HG02852 (cell line): Measurements from ENCODE around the gene GPHA2.
A peak's percentile ranks its signal among the peaks of the same experiment; 100 is the strongest.

Experiments
- ATAC-seq: cut with Tn5 transposase; IDR thresholded peaks from one replicate; pipeline ENCODE4 v1.9.1; 2021; ENCODE audit warnings: mild to moderate bottlenecking, moderate library complexity; ENCODE audit not compliant: unreplicated experiment

The GPHA2 gene

DNA sequence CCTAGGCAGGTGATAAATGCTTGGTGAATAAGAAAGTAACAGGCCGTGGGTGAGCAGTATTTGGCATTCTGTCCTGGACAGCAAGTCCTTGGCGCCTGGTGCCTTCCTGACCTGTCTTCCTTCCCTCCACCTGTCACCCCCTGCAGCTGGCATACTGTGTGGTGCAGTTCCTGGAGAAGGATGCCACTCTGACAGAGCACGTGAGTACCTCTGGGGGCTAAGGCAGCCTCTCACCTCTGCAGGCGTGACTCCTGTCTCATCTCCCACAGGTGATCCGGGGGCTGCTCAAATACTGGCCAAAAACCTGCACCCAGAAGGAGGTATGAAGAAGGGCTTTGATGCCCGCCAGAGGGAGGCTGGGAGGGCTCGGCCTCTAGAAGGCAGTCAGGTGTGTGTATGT lies 4.4 kb downstream of the GPHA2 start:
- ATAC-seq = no peak

DNA sequence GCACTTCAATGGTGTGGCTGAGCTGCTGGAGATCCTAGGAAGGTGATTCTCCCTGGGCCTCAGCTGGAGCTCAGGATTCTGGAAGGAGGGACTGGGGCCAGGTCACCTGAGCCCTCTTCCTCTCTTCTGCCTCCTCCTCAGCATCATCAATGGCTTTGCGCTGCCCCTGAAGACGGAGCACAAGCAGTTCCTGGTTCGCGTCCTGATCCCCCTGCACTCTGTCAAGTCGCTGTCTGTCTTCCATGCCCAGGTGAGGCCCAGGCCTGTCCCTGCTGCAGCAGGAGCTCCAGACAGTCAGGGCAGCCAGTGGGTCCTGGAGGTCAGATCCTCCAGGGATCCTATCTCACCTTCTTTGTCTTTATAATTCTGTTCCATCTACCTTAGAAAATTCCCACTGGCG lies 5.4 kb downstream of the GPHA2 start:
- no peak for ATAC-seq

DNA sequence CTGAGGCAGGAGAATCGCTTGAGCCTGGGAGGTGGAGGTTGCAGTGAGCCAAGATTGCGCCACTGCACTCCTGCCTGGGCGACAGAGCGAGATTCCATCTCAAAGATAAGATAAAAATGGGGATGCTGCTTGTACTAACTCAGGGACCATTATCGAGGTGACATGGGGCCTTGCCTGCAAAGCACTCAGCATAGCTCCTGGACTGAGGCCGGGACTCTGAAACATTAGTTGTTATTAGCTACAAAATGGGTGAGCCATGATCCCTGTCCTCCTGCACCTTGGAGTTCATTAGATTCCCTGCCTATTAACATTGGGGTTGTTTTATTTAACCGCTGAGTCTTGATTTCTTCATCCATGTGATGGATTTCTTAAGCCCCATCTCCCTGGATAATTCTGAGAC lies 6.1 kb downstream of the GPHA2 start:
- ATAC-seq = no peak

DNA sequence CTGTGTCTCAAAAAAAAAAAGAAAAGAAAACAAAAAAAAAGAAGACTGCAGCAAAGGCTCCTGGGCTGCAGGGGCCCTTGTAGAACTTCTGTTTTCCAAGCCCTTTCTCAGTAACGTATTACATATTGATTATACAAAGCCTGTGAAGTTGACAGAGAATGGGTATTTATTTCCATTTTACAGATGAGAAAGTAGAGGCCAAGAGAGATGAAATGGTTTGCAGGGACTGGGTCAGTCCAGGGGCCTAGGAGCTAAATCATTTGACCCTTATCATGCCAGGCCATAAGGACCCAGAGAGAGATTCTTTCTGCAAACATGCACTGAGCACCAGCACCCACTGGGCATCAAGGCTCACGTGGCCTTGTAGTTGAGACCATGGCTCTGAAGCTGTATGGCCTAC lies 6.7 kb downstream of the GPHA2 start:
- ATAC-seq = no peak

DNA sequence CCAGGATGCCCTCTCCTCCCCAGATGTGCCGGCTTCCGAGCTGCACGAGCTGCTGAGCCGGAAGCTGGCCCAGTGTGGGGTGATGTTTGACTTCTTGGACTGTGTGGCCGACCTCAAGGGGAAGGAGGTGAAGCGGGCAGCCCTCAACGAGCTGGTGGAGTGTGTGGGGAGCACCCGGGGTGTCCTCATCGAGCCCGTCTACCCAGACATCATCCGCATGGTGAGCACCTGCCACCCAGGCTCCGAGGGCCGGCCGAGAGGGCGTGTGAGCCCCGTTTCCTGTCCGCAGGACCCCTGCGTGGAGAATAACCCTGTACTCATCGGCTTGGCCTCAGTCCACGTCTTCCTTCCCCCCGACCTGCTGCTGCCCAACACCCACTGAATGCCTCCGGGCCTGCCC lies 9.0 kb downstream of the GPHA2 start:
- ATAC-seq = no peak

DNA sequence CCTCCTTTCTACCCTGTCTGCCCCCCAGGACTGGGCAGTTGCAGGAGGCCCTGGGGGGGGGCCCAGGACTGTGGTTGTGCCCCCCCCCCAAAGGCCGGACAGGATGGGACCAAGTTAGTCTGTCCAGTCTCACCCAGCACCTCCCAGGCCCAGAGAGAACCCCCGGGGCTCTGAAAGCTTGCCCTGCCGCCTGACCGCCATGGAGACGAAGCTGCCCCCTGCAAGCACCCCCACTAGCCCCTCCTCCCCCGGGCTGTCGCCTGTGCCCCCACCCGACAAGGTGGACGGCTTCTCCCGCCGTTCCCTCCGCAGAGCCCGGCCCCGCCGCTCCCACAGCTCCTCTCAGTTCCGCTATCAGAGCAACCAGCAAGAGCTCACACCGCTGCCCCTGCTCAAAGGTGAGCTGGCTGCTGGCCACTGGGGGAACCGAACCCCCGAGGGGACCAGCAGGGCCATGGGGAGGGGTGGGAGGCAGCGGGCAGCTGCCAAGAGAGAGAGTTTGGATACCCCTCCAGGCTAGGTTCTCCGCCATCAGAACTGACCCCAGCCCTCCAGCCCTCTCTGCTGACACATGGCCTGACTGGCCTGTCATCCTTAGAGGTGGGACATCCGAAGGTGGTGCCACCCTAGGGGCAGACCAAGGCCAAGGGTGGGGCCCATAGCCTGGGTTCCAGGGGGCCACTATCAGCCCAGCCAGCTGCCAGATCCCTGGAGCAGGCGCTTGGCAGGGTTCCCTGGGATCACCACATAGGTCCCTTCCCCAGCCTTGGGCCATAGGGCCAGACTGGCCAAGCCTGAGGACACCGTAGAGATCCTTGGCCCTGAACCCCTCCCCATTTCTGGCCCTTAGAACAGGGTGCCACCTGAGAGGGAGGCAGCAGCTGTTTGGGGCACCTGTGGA lies 9.9 kb downstream of the GPHA2 start:
- ATAC-seq = no peak

DNA sequence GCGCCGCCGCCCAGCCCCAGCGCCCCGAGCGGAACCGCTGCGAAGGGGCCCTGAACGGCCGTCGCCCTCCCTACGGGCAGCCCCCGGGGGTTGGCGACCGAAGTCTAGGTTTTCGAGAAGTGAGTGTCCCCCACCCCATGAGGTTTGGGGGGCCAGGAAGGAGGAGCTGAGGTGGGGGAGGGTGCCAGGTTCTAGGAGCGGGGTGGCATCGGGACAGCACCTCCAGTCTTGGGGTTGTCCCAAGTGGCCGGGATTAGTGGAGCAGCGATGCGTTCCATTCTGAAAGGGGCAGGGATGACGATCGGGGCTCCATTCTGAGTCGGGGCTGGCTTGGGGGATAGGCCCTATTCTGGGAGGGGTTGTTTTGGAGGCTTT lies 10.8 kb downstream of the GPHA2 start:
- ATAC-seq = no peak

DNA sequence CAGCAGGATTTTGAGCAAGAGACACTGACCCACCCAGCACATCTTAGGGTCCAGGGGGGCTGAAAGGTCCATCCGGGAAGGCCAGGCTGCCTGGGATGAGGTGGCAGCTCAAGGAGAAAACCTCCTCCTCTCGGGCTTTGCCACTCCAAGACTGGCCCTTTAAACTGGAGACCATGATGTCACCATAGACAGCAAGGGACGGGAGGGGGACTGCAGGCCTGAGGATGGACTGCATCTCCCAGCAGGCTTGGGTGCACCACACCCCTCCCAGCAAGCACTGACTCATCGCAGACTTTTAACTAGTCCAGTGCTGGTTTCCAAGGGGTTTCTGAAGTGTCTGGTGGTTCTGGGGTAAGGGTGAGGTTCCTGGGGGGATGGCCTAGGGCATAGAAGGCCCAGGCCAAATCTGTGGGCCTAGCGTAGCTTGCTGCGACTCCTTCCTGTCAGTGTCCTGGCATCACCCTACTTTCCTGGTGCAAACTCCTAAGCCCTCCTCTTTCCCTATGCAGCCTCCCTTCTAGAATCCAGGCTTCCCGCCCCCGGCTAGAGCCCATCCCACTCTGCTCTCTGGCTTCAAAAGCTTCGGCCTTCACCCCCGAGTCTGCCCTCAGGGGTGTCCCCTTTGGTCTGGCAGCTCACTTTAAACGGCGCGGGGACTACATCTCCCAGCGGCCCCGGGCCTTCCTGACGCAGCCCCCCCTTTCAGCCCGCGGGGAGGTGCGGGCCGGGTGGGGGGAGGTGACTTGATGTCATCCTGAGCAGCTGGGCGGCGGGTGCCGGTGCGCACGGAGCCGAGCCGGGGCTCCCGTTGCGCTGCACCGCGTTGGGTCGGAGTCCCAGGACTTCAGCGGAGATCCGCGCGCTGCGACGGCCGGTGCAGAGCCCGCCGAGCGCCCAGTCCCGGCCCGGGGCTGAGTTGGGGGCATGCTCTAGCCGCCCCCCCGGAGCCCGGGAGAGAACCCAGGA lies 11.5 kb downstream of the GPHA2 start, which contains the start of gene PPP2R5B:
Gene PPP2R5B (plus strand): TSS at position 746 of the 966 bp plus-strand sequence. CDS start 1,046 bp downstream, outside the sequence.
- peak; percentile 81 for ATAC-seq

DNA sequence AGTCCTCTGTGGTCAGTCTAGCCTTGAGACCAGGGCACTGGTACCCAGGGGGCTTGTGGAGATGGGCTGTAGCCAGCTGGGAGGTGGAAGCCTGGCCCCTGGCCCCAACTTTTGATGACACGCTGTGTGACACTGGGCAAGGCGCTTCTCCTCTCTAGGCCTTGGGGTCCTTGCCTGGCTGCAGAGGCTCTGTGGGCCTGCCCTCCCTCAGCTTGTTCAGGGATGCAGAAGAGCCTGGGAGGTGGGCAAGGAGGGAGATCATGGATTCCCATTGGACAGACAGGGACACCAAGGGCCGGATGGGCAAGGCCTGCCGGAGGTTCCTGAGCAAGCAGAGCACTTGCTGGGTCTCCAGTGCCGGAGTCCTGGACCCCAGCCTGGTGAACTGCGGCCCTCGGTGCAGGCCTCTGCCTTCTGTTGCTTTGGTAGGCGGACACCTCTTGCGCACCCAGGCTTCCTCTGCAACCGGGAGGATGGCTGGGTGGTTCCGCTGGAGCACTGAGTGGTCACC lies 12.5 kb downstream of the GPHA2 start:
- no peak for ATAC-seq

DNA sequence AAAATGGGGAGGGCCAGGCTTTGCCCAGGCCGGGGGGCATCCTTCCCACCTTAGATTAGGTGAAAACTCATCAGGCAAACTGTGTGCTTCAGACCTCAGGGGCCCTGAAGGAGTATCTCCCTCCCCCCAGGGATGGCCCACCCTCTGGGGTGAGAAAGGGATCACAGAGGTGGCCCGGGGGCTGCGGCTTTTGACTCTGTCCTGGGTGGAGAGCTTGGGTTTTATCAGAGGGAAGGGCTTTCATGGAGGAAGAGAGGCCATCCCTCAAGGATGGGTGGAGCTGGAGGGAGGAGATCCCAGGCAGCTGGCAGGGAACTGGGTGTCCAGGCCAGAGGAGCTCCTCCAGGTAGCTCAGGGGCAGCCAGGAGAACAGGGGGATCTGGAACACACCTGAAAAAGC lies 14.3 kb downstream of the GPHA2 start:
- no peak for ATAC-seq

DNA sequence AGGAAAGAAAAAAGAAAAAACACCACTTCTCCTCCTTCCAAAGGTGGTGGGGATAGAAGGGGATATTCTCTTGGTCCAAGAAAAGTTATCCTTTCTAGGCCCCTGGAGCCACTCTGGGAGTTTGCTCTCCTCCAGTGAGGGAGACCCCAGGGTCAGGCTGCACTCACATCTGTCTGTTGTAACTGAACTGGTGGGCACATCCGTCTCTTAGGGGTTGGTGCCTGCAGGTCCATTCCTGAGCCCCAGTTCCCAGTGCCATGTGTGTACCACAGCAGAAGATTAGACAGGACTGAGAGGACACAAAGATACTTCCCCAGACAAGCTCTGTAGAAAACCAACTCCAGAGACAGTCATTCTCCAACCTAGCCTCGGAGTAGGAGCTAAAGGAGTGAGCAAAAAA lies 15.6 kb downstream of the GPHA2 start:
- no peak for ATAC-seq

DNA sequence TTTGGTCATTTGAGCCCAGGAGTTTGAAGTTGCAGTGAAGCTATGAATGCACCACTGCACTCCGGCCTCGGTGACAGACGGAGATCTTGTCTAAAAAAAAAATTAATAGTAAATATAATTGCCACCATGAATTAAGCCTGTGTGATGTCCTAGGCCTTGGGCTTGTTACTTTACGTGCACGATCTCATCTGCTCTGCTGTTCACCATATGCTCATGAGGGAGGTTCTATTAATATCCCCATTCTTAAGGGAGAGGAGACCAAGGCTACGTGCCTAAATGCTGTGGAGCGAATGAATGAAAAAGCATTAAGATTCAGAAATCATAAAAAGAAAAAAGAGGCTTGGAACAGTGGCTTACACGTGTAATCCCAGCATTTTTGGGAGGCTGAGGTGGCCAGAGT lies 16.1 kb downstream of the GPHA2 start:
- no peak for ATAC-seq

DNA sequence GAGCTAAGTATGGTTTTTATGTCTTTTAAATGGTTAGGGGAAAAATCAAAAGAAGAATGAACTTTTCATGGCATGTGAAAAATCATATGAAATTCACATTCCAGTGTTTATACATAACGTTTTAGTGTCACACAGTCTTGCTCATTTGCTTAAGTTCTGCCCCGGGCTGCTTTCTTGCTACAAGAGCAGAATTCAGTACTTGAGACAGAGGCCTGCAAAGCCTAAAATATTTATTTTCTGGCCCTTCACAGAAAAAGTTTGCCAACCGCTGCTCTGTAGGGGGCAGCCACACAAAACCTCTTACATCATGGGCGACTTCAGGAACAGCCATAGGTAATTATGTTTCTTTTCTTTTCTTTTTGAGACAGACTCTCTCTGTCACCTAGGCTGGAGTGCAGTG lies 17.7 kb downstream of the GPHA2 start:
- no peak for ATAC-seq

DNA sequence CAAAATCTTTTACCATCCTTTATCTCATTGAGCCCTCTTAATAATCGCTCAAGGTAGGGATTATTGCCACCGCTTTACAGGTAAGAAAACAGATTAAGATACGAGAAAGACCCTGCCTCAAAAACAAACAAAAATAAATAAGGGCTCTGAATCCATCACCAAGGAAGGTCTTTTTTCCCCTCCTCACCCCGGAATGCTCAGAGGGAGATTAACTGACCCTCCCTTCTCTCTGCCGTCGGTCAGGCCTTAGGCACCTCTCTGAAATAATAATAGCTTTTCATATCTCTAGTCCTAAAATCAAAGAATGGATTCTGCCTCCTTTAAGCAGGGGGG lies 18.1 kb downstream of the GPHA2 start:
- no peak for ATAC-seq

DNA sequence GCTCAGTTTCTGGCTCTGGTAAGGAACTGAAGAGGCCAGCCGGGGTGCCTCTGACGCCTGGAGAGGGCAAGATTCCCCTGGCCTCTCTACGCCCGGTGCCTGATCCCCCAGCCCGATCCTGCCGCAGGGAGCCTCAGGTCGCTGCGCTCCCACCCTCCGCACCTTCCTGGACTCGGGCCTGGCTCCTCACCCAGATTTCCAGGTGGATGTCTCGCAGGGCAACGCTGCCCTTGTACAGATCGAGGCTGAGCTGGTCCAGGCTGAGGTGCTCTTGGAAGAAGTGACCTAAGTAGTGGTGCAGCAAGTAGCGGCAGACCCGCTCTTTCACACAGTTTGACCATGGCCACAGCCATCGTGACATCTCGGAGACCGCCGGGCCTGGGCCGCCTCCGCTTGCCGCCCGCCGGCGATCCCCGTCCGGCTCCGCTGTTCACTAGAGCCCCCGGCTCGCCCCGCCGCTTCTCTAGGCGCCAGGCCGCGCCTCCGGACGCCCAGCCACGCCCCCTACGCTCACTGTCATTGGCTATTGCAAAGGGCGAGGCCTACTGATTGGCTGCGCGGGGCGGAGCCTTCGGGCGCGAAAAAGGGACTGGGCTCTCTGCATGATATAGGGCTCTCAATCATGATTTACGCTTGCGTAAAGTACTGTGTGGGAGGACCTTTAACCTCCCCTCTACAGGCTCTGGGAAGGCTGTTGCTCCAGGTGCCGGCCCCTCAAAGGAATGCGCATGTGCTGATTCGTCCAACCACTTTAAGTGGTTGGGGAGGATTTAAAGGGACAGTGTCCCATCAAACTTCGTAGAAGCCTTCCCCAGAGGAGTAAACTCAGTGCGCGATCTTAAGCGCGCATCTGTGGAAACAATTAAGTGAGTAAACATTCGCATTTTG lies 18.7 kb downstream of the GPHA2 start, which contains the start of gene ATG2A:
Gene ATG2A (minus strand): TSS at position 435 of the 888 bp plus-strand sequence. CDS start 74 bp downstream, at position 361.
- ATAC-seq = peak; percentile 92

DNA sequence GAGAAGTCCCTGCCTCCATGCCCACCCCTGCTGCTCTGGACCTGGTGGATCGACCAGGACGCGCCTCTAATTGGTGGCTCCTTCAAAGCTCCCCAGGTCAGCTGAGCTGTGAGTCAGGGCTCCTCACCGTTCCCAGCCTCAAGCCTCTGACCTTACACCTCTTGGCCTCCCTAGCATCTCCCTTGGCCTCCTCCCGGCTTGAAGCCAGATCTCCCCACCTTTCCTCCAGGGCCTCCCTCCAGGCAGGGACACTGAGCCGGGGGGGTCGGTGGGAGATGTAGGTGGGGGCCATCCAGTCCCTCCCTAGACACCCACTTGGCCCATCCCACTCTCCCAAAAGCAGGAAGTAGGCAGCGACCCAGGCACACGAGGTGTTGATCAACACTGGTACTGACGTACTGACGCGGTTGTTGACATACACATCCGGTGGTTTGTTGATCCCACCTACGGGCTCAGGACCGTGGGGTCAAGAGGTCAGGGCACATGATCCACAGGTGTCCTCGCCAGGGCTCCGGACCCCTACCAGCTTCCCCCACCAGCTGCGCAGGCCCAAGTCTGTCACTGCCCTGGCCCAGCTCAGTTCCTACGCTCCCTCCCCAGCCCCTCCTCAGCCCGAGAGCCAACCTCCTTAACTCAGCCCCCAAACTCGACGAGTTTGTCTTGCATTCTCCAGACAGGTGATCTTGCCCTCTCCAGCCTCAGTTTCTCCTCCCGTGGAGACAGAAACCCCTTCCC lies 19.5 kb downstream of the GPHA2 start:
- ATAC-seq = peak; percentile 9

DNA sequence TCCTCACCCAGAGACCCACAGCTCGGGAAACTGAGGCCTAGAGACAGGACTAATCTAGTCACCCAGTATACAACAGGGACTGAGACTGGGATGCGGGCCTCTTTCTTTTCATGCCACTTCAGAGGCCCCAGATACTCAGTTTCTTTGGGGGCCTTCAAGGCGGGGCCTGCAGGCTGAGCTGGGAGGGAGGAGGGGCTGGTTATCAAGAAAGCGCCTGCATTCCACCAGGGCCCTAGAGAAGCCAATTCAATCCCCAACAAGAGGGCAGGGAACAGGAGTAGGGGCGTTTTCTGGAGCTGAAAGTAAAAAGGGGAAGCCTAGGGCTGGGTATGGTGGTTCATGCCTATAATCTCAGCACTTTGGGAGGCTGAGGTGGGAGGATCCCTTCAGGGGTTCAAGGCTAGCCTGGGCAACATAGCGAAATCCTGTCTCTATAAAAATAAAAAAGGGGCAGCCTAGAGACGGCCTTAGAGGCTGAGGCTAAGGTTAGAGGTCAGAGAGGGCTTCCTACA lies 20.3 kb downstream of the GPHA2 start:
- no peak for ATAC-seq

DNA sequence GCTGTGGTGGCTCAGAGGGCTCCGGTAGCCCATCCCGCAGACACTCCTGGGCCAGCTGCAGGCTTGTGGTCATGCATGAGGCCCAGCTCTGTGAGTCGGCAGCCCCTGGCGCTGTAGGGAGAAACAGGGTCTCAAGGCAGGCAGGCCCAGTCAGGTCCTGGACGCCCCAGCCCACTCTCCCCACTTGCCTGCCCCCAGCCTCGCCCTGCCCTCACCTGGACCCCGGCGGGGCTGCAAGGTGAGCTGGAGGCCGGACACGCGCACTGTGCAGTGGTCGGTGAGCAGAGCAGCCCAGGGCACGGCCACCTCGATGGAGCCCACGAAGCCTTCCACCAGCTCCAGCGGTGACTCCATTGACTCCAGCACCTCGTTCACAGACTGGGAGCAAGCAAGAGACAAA lies 21.6 kb downstream of the GPHA2 start:
- no peak for ATAC-seq

DNA sequence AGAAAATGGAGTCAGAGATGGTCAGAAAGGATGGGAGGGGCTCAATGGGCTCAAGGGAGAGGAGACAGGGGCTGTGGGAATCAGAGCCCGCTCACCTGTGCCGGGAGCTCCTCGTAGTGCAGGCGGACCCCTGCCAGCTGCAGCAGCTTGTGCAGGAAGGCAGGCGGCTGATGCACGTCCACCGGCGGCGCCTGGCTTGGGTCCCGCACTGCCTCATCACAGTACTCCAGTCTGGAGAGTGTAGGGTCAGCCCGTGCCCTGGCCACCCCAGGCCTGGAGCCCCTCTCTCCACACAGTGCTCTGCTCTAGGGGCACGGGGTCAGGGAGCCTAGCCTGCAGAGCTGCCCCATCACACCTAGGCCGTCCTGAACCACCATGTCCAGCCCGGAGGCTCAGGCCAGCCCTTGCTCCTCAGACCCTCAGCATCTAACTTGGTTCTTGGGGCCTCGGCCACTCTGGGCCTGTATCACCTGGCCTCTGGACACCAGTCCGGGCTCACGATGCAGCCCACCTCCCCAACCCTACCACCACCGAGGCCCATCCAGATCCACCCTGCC lies 22.4 kb downstream of the GPHA2 start:
- ATAC-seq = no peak
